Bronchial epithelial cell (primary cell): ENCODE results near the gene ANK3. TPM values are rescaled to one million over a fixed set of nuclear protein-coding genes. Genes with fewer than 3 reads are reported as not detected.
A peak's percentile ranks its signal among the peaks of the same experiment; 100 is the strongest.

Source experiments
- DNase-seq: peaks from one replicate; pipeline ENCODE4 v3.0.0-alpha.2; 2010; ENCODE audit warnings: low read depth
- FAIRE-seq: peaks from 2 replicates; lab custom pipeline; 2011; peaks lifted over from hg19 to GRCh38; lab: Jason Lieb, UNC
- H3K27me3 ChIP-seq: 2 replicates; pipeline ENCODE4 v1.5.1; 2011; ENCODE audit warnings: low read length; ENCODE audit not compliant: control insufficient read depth, insufficient read depth
- H3K36me3 ChIP-seq: 2 replicates; pipeline ENCODE4 v1.5.1; 2011; ENCODE audit warnings: low read length; ENCODE audit not compliant: control insufficient read depth, insufficient read depth
- H3K4me3 ChIP-seq: 2 replicates; pipeline ENCODE4 v1.5.1; 2011; ENCODE audit warnings: mild to moderate bottlenecking, low read depth, low read length, control low read depth
- CTCF ChIP-seq: IDR thresholded peaks from 2 replicates; pipeline ENCODE4 v1.5.1; 2011; ENCODE audit warnings: mild to moderate bottlenecking, moderate library complexity, low read length, control low read depth, inconsistent platforms; ENCODE audit not compliant: insufficient read depth, severe bottlenecking
- total RNA-seq: library from RNA; depleted of rRNA; stranded (reverse); fragments of >200 nt; gene quantifications from 2 replicates; pipeline ENCODE4 v1.2.1, GENCODE V29; 2014

ANK3 gene
- total RNA-seq, 1 donor from 2014 or later: 7.9 TPM

- DNase-seq (peak; percentile 80), FAIRE-seq (no peak)
- no peaks in the 10 kb centered on the region for H3K36me3 ChIP-seq
- H3K27me3 ChIP-seq: no peaks in the 10 kb centered on the region
- TF ChIP-seq CTCF: no peak
- H3K4me3 ChIP-seq: no peak overlapping the region
Measured at GRCh38 chr10:60312818-60313588, 76.7 kb downstream of the ANK3 start.

- Histone ChIP-seq H3K4me3 (no peak overlapping the region), H3K27me3 (no peaks in the 10 kb centered on the region), H3K36me3 (no peaks in the 10 kb centered on the region)
- FAIRE-seq: no peak
- no peak for TF ChIP-seq CTCF
- DNase-seq: no peak
Measured at GRCh38 chr10:60311821-60312220, 77.9 kb downstream of the ANK3 start.

- DNase-seq: no peak
Measured at GRCh38 chr10:60310740-60311139, 78.9 kb downstream of the ANK3 start.

GRCh38 chr10:60309891-60310290 is 79.8 kb downstream of the ANK3 start:
- no peak for TF ChIP-seq CTCF

More at GRCh38 chr10:60310740-60311139, 78.9 kb downstream of the ANK3 start:
- Histone ChIP-seq H3K4me3 (no peak overlapping the region), H3K36me3 (no peaks in the 10 kb centered on the region), H3K27me3 (no peaks in the 10 kb centered on the region)
- TF ChIP-seq CTCF: no peak
- FAIRE-seq: no peak

GRCh38 chr10:60309371-60309770 is 80.3 kb downstream of the ANK3 start:
- Histone ChIP-seq H3K36me3 (no peaks in the 10 kb centered on the region), H3K27me3 (no peaks in the 10 kb centered on the region), H3K4me3 (no peak overlapping the region)
- TF ChIP-seq CTCF: no peak
- FAIRE-seq: no peak
- no peak for DNase-seq

More at GRCh38 chr10:60309891-60310290, 79.8 kb downstream of the ANK3 start:
- Histone ChIP-seq H3K36me3 (no peaks in the 10 kb centered on the region), H3K27me3 (no peaks in the 10 kb centered on the region), H3K4me3 (no peak overlapping the region)
- DNase-seq: no peak
- no peak for FAIRE-seq

GRCh38 chr10:60305380-60305892 is 84.2 kb downstream of the ANK3 start:
- Histone ChIP-seq H3K36me3 (no peaks in the 10 kb centered on the region), H3K27me3 (no peaks in the 10 kb centered on the region), H3K4me3 (no peak overlapping the region)
- TF ChIP-seq CTCF: no peak
- FAIRE-seq: no peak
- DNase-seq: no peak
